Epidermal melanocyte (primary cell): Measurements from ENCODE around the gene AKAP1.

Source experiments
- DNase-seq: peaks from one replicate; pipeline ENCODE4 v3.0.0; 2011; ENCODE audit warnings: low spot score; ENCODE audit not compliant: insufficient read length

The AKAP1 gene

GRCh38 chr17:57160624-57161023, 75.6 kb downstream of the AKAP1 start:
- DNase-seq: no peak

- DNase-seq: no peak
Measured at GRCh38 chr17:57164814-57165213, 79.8 kb downstream of the AKAP1 start.

DNA sequence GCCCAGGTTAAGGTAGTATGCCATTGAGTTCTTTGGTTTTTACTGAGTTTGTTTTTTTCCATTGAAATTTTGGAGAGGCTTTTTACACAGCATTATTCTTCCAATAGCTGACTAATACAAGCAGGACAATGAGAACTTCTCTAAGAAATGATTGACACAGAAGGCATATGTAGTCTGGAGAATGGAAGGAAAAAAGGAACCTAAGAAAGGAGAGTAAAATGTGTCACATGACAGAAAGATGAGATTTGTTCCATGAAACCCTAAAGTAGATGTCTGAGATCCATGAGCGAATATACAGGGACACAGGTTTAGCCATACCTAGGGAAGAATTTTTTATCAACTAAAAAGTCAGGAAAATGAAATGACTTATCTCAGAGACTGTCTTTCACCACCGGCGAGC, 80.7 kb downstream of the AKAP1 start:
- no peak for DNase-seq

DNA sequence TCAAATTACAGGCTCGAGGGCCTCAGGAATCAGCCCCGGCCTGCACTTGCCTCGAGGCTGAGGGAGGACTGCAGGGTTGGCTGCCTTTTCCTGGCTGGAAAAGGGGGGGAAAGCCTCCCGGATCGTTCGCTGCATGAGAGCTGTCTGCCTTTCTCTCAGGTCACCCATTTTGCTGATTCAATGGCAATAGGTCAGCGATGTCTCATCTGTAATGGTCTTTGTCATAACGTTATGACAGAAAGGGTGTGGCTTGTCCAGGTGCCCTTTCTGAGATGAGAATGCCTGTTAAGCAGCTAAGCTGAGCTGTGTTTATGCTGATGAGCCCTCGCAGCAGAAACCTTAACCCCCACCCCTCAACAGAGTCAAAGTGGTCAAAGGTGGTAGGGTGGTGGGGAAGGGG, 81.8 kb downstream of the AKAP1 start:
- no peak for DNase-seq

DNA sequence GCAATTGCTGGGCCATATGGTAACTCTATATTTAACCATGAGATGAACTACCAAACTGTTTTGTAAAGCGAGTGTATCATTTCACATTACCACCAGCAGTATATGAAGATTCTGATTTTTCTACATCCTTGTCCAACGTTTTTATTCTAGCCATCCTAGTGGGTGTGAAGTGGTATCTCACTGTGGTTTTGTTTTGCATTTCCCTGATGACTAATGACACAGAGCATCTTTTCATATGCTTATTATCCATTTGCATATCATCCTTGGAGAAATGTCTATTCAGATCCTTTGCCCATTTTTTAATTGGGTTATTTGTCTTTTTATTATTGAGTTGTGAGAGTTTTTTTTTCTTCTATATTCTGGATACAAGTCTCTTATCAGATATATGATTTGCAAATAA, 83.6 kb downstream of the AKAP1 start:
- DNase-seq: no peak

DNA sequence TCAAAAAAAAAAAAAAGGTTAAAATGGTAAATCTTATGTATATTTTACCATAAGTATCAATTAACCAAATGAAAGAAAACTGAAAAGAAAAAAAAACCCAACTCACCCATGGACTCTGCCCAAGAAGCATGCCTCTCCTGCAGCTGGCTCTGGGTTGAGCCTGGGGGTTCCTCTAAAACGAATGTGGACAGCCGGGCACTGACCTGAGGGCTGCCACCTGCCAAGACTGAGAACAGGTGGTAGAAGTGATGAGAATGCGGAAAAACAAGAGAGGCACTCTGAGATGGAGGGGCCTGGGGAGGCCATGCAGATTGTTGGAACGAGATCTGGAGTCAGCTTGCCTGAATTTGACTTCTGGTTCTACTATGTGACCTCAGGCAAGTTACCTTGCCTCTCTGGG, 85.8 kb downstream of the AKAP1 start:
- no peak for DNase-seq
